GM18519 (cell line): ENCODE data around the gene NUPR2.
"Not testable (repeated sequence)": the region's sequence is repeated elsewhere in the genome, so short reads cannot be mapped to it uniquely, and the experiment has no call there.

ENCODE experiments used
- ATAC-seq: cut with Tn5 transposase; IDR thresholded peaks from one replicate; pipeline ENCODE4 v1.9.1; 2021; ENCODE audit warnings: mild to moderate bottlenecking, moderate library complexity; ENCODE audit not compliant: unreplicated experiment, low FRiP score

The NUPR2 gene

GRCh38 chr7:56087445-56087844, 28.8 kb downstream of the NUPR2 start:
- ATAC-seq = no peak

GRCh38 chr7:56086761-56087160, 29.5 kb downstream of the NUPR2 start:
- ATAC-seq = no peak

- no peak for ATAC-seq
These were observed 32.9 kb downstream of the NUPR2 start for GRCh38 chr7:56083150-56083785.

DNA sequence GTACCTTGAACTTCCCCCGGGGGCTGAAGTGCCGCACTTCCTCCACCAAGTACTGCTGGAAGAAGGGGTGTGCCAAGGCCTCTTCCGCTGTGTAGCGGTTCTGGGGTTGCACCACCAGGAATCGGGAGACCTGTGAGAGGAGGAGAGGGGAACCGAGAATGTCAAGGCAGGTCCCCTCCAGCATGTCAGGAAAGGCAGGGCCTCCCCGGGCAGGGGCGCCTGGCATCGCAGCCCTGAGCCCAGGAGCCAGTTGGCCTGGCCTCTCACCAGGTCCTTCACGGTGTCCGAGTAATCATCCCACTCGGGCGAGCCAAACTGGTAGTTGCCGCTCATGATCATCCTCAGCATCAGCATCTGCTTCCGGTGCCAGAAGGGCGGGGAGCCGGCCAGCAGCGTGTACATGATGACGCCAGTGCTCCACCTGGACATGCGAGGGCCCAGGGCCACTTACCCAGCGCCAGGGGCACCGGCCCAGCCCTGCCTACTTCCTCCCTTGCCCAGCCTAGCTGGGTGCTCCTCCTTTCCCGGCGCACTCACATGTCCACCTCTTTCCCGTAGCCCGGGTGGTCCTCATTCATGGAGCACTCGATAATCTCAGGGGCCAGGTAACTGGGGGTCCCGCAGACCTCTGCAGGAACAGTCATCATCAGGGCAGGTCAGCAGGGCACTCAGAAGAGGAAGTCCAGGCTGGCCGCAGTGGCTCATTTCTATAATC, 34.4 kb downstream of the NUPR2 start:
- ATAC-seq = no peak

GRCh38 chr7:56080726-56081435, 35.3 kb downstream of the NUPR2 start:
- not testable (repeated sequence) for ATAC-seq

- no peak for ATAC-seq
These were observed 36.6 kb downstream of the NUPR2 start for GRCh38 chr7:56079450-56080185.

DNA sequence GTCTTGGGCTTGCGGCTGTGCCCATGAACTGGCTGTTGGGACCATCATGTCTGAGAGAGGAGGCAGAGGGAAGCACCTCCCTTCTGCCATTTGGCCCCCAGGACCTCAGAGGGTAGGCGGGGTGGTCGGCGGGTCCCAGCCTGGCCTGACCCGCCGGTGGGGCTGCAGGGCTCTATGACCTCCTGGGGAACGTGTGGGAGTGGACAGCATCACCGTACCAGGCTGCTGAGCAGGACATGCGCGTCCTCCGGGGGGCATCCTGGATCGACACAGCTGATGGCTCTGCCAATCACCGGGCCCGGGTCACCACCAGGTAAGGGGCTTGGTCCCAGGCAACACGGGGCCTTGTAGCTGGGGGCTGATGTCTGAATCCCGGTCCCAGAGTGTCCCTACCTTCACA, 38.0 kb downstream of the NUPR2 start:
- ATAC-seq = no peak

DNA sequence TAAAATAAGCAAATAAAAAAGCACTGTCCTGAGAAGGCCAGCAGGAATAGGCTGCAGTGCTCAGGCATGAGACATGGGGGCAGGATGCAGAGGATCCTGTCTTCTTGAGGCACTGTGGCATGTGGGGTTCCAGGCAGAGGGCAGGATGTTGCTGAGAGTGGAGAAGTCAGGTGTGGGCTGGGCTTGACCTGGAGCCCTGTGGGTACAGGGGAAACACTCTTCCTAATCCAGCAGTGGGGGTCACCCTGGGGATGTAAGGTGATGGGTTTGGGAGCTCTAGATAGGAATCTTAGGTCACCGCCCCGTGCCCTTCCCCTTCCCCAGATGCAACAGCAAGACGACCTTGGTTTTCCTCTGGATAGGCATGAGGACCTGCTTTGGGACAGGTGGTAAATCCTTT, 38.5 kb downstream of the NUPR2 start:
- ATAC-seq = no peak

GRCh38 chr7:56074371-56074791, 41.8 kb downstream of the NUPR2 start:
- no peak for ATAC-seq

GRCh38 chr7:56066376-56066775, 49.8 kb downstream of the NUPR2 start:
- ATAC-seq = not testable (repeated sequence)
